NOMO-1 treated with dmso at 0.1 percent for 144 hours (cell line): ENCODE results near the gene ADORA2B.
"Not testable (repeated sequence)": the region's sequence is repeated elsewhere in the genome, so short reads cannot be mapped to it uniquely, and the experiment has no call there.

ENCODE experiments used
- DNase-seq: peaks from one replicate; lab custom pipeline; 2025; ENCODE audit not compliant: unreplicated experiment; lab: John Stamatoyannopoulos, UW

ADORA2B gene

GRCh38 chr17:15979013-15979412, 34.1 kb downstream of the ADORA2B start:
- not testable (repeated sequence) for DNase-seq

- DNase-seq = peak; percentile 48
Observed at GRCh38 chr17:15981208-15981607, 36.3 kb downstream of the ADORA2B start.

- DNase-seq = peak; percentile 9
Observed at GRCh38 chr17:15981646-15982580, 37.0 kb downstream of the ADORA2B start.

GRCh38 chr17:15996322-15996721, 51.4 kb downstream of the ADORA2B start:
- no peak for DNase-seq

DNA sequence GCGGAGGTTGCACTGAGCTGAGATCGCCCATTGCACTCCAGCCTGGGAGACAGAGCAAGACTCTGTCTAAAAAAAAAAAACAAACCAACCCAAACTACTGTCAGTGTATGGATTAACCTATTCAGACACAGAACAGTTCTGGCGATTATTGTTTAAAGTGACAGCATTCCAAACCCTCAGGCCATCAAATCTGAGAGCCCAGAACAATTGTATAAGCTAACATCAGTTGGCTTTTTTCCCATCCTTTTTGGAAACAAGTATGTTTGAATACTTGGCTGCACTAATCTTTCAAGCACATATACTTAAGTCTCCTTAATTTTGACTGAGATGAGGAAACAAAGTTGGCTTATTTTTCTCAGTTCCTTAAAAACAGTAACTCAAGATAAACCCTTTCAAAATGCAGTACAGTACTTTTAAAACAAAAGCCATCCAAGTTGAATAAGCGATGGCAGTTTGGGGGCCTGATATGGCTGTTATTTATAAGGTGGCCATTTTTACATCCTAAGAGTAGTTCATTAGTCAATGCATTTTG, 53.2 kb downstream of the ADORA2B start:
- no peak for DNase-seq

DNA sequence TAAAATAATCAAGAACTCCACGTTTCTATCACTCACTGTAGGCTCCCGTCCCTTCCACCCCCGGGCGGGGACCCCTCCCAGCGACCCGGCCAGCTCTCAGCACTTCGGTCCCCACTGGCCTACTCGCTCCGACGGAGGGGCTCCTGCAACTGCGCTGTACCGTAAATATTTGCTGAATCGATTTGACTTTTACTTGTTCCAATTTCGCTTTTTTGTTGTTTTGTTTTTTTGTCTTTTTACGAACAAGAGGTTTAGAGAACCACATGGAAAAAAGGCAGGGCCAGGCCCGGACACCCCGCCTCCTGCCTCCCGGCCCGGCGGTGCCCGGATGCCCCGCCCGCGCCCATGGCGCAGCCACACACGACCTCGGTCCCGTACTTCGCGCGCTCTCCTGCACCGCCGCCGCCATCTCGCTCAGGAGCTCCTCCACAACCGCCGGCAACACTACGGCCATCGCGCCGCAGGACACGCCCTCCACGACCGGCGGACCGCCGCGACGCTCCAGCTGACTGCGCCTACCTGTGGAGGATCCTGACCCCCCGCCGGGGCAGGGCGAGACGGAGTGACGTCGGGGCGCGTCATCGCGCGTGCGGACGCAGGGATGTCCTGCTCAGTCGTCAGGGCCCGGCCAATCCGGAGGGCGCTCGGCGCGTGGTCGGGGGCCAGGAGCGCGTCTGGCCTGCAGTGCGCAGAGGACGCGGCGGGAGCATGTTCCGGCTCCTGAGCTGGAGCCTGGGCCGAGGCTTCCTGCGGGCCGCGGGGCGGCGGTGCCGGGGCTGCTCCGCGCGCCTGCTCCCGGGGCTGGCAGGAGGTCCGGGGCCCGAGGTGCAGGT, 54.4 kb downstream of the ADORA2B start, which contains the start of the genes TTC19 and ZSWIM7:
TSS of gene TTC19 (plus strand) at position 684 of the 833 bp plus-strand sequence. CDS start at position 709, 25 bp downstream.
TSS of gene ZSWIM7 (minus strand) at position 564 of the 833 bp plus-strand sequence. CDS start at position 454, 110 bp downstream.
- peak; percentile 93 for DNase-seq

DNA sequence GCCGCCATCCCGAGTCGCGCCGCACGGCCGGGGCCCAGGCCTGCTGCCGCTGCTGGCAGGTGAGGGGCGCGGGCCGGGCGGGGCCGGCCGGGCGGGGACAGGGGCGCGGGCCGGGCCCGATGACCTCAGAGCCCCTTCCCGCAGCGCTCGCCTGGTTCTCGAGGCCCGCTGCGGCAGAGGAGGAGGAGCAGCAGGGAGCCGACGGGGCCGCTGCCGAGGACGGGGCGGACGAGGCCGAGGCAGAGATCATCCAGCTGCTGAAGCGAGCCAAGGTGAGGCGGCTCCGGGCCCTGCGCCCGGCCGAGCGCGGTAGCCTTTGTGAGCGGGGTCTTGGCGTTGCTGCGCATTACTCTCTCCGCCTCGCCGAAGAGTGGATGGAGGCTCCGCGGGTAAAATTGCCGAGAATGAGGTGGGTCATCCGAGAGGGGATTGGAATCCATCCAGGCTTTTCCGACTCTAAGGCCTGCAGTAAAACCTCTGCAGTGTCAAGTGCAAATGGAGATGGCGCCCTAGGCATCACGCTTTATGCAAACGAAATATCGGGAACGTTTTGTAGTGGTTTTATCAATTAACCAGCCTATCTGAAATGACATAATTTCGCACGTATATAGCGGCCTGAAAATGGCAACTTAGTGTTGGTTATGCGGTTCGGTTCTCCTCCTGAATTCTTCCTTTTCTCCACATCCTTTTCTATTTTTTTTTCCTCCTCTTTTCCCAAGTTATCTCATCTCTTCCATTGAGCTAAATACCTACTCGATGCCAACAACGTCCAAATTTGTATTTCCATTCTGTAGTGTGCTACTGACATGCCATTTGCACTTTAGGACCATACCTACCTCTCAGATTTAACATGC, 55.3 kb downstream of the ADORA2B start:
- DNase-seq = no peak

- no peak for DNase-seq
Observed at GRCh38 chr17:16001226-16001897, 56.4 kb downstream of the ADORA2B start.

DNA sequence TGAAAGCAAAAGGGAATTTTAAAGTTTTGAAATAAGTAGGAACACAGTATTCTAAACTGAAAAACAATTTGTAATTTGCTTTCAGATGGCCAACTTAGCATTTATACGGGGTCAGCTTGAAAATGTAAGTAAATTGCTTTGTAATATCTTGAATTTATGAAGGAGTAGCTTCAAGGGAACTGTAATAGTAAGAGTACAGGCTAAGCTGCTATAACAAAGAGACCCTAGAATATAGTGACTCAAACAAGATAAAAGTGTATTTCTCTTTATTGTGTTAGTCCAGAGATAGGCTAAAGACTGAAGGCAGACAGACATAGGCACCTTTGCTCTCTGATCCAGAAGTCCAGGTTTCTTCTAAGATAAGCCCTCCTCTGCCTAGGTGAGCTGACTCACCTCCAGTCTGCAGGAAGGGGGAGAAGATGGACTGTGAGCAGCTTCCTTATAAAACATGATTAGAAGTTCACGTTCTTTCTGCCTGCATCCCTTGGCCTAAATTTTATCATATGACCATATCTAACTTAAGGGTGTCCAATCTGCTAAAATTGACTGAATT, 57.9 kb downstream of the ADORA2B start:
- no peak for DNase-seq

DNA sequence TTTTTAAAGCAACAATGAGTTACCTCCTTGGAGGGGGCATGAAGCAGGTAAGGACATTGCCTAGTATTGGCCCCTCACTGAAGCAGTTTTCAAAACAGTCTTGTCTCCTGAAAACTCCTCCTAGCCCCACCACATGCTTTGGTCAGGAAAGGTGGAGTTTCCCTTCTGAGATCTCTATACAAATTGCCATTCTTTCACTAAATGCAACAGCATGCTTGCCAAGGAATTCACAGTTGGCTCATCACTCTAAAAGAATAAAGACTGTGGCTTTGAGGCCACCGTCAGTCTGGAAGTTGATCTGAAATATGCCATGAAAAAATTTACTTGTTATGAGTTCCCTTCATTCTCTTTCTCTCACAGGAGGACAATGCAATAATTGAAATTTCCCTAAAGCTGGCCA, 58.9 kb downstream of the ADORA2B start:
- no peak for DNase-seq

GRCh38 chr17:16005636-16006035, 60.7 kb downstream of the ADORA2B start:
- no peak for DNase-seq

GRCh38 chr17:16007439-16007838, 62.5 kb downstream of the ADORA2B start:
- no peak for DNase-seq

DNA sequence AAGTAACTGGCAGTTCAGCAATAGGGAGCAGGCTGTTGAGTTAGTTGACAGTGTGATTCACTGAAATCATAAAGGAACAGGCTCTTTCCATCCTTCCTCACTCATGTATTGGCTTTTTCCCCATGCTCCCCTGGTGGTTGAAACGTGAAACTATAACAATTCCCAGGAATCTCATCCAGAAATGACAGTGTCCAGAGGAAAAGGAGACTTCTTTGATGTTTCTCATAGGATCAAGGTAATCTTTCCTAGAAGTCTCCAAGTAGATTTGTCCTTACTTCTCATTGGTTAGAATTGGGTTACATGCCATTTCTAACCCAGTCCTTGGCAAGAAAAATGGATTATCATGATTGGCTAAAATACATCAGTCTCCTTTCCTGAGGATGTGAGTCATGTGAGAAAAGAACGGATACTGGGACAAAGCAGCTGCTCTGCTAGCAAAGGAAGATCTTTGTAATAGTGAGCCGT, 69.0 kb downstream of the ADORA2B start:
- DNase-seq = no peak

DNA sequence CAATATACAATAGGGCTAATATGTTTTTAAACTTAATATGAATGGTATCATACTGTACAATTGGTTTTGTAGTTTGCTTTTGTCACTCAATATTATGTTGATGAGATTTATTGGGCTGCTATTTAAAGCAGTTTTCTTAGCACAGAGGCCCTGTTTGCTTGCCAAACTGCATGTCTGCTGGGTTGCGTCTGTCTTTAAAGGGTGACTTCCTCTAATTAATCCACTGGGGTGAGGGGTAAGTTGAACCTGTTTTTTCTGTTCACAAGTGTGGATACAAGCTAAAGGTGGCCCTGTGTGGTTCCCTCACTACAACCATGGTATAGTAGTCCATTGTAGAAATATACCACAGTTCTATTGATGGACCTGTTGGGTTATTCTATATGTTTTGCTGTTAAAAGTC, 74.4 kb downstream of the ADORA2B start:
- DNase-seq = no peak

DNA sequence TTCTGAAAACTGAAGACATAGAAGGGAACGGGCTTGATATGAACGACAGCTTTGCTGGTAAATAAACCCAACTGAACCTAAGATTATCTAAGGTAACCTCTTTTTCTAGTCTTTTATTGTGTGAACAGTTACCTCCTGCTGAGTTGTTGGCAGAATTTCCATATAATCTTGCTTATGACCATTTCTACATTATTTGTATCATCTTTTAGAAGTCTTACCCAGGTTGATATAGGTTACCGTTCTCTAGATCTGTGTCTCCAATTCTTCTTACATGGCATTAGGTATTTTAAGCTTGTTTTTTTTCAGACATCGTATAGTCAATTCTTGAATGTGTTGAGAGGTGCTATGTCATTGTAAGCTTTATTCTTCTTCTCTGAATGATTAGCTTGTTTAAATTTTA, 79.0 kb downstream of the ADORA2B start:
- DNase-seq = no peak

GRCh38 chr17:16025202-16025601, 80.3 kb downstream of the ADORA2B start:
- DNase-seq = no peak
